ENCODE measurements around the gene PPARA.

GRCh38 chr22:46104170-46104880, 46.0 kb upstream of the PPARA start:
- TF ChIP-seq CTCF (IDR thresholded peaks at IDR 0.05; ENCODE audit: poor library complexity, severe bottlenecking): no peak
- TF ChIP-seq RAD21 (conservative IDR thresholded peaks at IDR 0.05): no peak
